ENCODE measurements around the gene PLEKHS1. TPM values are rescaled to one million over a fixed set of nuclear protein-coding genes. Genes with fewer than 3 reads are reported as not detected.
"Not testable (repeated sequence)": the region's sequence is repeated elsewhere in the genome, so short reads cannot be mapped to it uniquely, and the experiment has no call there.

Gene PLEKHS1
- total RNA-seq, 2 donors from 2014 or later, result 1.9 to 9.0 TPM

- Histone ChIP-seq H3K9me3 (no peaks in the 10 kb centered on the region), H3K4me3 (no peak overlapping the region), H3K27ac (peak overlapping the region in 1 of 2 donors; percentile 12), H3K36me3 (no peaks in the 10 kb centered on the region), H3K4me1 (replicated peaks) (peaks cover 8% of the 10 kb centered on the region), H3K27me3 (replicated peaks; ENCODE audit: insufficient read depth) (no peaks in the 10 kb centered on the region)
- 53% methylated on average over 6 of the region's 6 CpGs for WGBS
- intact Hi-C loops (cut with DNase I), result no loop called here
- DNase-seq (ENCODE audit: low spot score), result no peak
- TF ChIP-seq POLR2AphosphoS5 (IDR thresholded peaks at IDR 0.05) (no peak), CTCF (IDR thresholded peaks at IDR 0.05) (no peak), POLR2A (IDR thresholded peaks at IDR 0.05) (no peak)
Measured at GRCh38 chr10:113801569-113801968, 50.1 kb downstream of the PLEKHS1 start.

GRCh38 chr10:113802997-113803396 is 51.5 kb downstream of the PLEKHS1 start:
- Histone ChIP-seq H3K36me3 (no peaks in the 10 kb centered on the region), H3K9me3 (no peaks in the 10 kb centered on the region), H3K27ac (peak overlapping the region; percentile 25 to 26), H3K4me3 (no peak overlapping the region), H3K27me3 (replicated peaks; ENCODE audit: insufficient read depth) (no peaks in the 10 kb centered on the region), H3K4me1 (replicated peaks) (peaks cover 8% of the 10 kb centered on the region)
- 25% methylated on average over 4 of the region's 4 CpGs for WGBS
- TF ChIP-seq POLR2AphosphoS5 (IDR thresholded peaks at IDR 0.05) (no peak), POLR2A (IDR thresholded peaks at IDR 0.05) (no peak), CTCF (IDR thresholded peaks at IDR 0.05) (no peak)
- no peak for DNase-seq (ENCODE audit: low spot score)
- intact Hi-C loops (cut with DNase I), result no loop called here

- DNase-seq (ENCODE audit: low spot score), result no peak
- WGBS, result 98% methylated on average over 4 of the region's 4 CpGs
- intact Hi-C loops (cut with DNase I), result no loop called here
Measured at GRCh38 chr10:113806503-113806902, 55.0 kb downstream of the PLEKHS1 start.

GRCh38 chr10:113808168-113808567 is 56.7 kb downstream of the PLEKHS1 start:
- Histone ChIP-seq H3K4me1 (replicated peaks) (no peaks in the 10 kb centered on the region), H3K27me3 (replicated peaks; ENCODE audit: insufficient read depth) (no peaks in the 10 kb centered on the region), H3K9me3 (no peaks in the 10 kb centered on the region), H3K4me3 (no peak overlapping the region), H3K27ac (no peak overlapping the region), H3K36me3 (no peaks in the 10 kb centered on the region)
- TF ChIP-seq CTCF (IDR thresholded peaks at IDR 0.05), result no peak
- no peak for TF ChIP-seq POLR2A (IDR thresholded peaks at IDR 0.05)
- no peak for TF ChIP-seq POLR2AphosphoS5 (IDR thresholded peaks at IDR 0.05)
- WGBS, result 86% methylated on average over 3 of the region's 3 CpGs
- no peak for DNase-seq (ENCODE audit: low spot score)
- intact Hi-C loops (cut with DNase I), result no loop called here

More at GRCh38 chr10:113806503-113806902, 55.0 kb downstream of the PLEKHS1 start:
- Histone ChIP-seq H3K27ac (no peak overlapping the region), H3K4me3 (no peak overlapping the region), H3K36me3 (no peaks in the 10 kb centered on the region), H3K4me1 (replicated peaks) (peaks cover 4% of the 10 kb centered on the region), H3K9me3 (no peaks in the 10 kb centered on the region), H3K27me3 (replicated peaks; ENCODE audit: insufficient read depth) (no peaks in the 10 kb centered on the region)
- no peak for TF ChIP-seq POLR2A (IDR thresholded peaks at IDR 0.05)
- TF ChIP-seq CTCF (IDR thresholded peaks at IDR 0.05), result no peak
- TF ChIP-seq POLR2AphosphoS5 (IDR thresholded peaks at IDR 0.05), result no peak

GRCh38 chr10:113814700-113815099 is 63.2 kb downstream of the PLEKHS1 start:
- H3K27ac ChIP-seq, H3K36me3 ChIP-seq: not testable (repeated sequence)
- WGBS, result 68% methylated on average over 1 of the region's 1 CpG

More at GRCh38 chr10:113814700-113815099, 63.2 kb downstream of the PLEKHS1 start:
- H3K4me1 ChIP-seq (replicated peaks); H3K4me3 ChIP-seq; H3K27me3 ChIP-seq (replicated peaks; ENCODE audit: insufficient read depth); intact Hi-C loops (cut with DNase I); H3K9me3 ChIP-seq; DNase-seq (ENCODE audit: low spot score): not testable (repeated sequence)

Measured in prostate gland (tissue), 2 donors.